Parathyroid adenoma (tissue), 2 donors: ENCODE data around the gene CDK3.

Source experiments
- H2AFZ ChIP-seq: fragments of 300-600 bp; sonication (generic); one replicate; pipeline ENCODE4 v1.7.0; 2017; ENCODE audit warnings: antibody characterized with exemption, mild to moderate bottlenecking
- H3K27ac ChIP-seq: fragments of 300-600 bp; sonication (generic); one replicate; pipeline ENCODE4 v1.7.0; 2017
- H3K27me3 ChIP-seq: fragments of 300-600 bp; sonication (generic); one replicate; pipeline ENCODE4 v1.7.0; 2017; ENCODE audit warnings: low read length; ENCODE audit not compliant: control insufficient read depth, insufficient read depth
- H3K36me3 ChIP-seq: fragments of 300-600 bp; sonication (generic); one replicate; pipeline ENCODE4 v1.7.0; 2017; ENCODE audit warnings: low read length; ENCODE audit not compliant: control insufficient read depth, insufficient read depth
- H3K4me1 ChIP-seq: fragments of 300-600 bp; sonication (generic); one replicate; pipeline ENCODE4 v1.7.0; 2017; ENCODE audit warnings: control low read depth
- H3K4me2 ChIP-seq: fragments of 300-600 bp; sonication (generic); one replicate; pipeline ENCODE4 v1.7.0; 2017; ENCODE audit warnings: low read length
- H3K4me3 ChIP-seq: fragments of 300-600 bp; sonication (generic); one replicate; pipeline ENCODE4 v1.7.0; 2017; ENCODE audit warnings: low read depth, low read length
- H3K79me2 ChIP-seq: fragments of 300-600 bp; sonication (generic); one replicate; pipeline ENCODE4 v1.7.0; 2017; ENCODE audit warnings: control low read depth
- H3K9ac ChIP-seq: fragments of 300-600 bp; sonication (generic); one replicate; pipeline ENCODE4 v1.7.0; 2017; ENCODE audit warnings: mild to moderate bottlenecking
- H3K9me3 ChIP-seq: fragments of 300-600 bp; sonication (generic); one replicate; pipeline ENCODE4 v1.7.0; 2017; ENCODE audit warnings: low read length; ENCODE audit not compliant: control insufficient read depth
- CTCF ChIP-seq: fragments of 300-600 bp; sonication (generic); IDR thresholded peaks from one replicate; pipeline ENCODE4 v1.7.0; 2017; ENCODE audit warnings: antibody characterized with exemption, mild to moderate bottlenecking
- donor health status: primary hyperparathyroidism.

Gene CDK3

GRCh38 chr17:76005263-76006149, 4.9 kb downstream of the CDK3 start:
- Histone ChIP-seq H3K27ac (no peak overlapping the region), H3K4me3 (no peak overlapping the region), H3K79me2 (no peaks in the 10 kb centered on the region), H3K4me2 (no peak overlapping the region), H3K36me3 (no peaks in the 10 kb centered on the region), H2AFZ (no peak overlapping the region), H3K9ac (no peak overlapping the region), H3K9me3 (no peaks in the 10 kb centered on the region), H3K27me3 (no peaks in the 10 kb centered on the region), H3K4me1 (no peaks in the 10 kb centered on the region)
- TF ChIP-seq CTCF, result peak; percentile 69

- no peak for TF ChIP-seq CTCF
- Histone ChIP-seq H3K9ac (no peak overlapping the region), H3K36me3 (no peaks in the 10 kb centered on the region), H3K27ac (no peak overlapping the region), H3K79me2 (no peaks in the 10 kb centered on the region), H3K9me3 (no peaks in the 10 kb centered on the region), H3K27me3 (no peaks in the 10 kb centered on the region), H3K4me1 (no peaks in the 10 kb centered on the region), H2AFZ (no peak overlapping the region), H3K4me3 (no peak overlapping the region), H3K4me2 (no peak overlapping the region)
Observed at GRCh38 chr17:76007131-76007849, 6.6 kb downstream of the CDK3 start.

GRCh38 chr17:76007850-76008165, 7.2 kb downstream of the CDK3 start:
- Histone ChIP-seq H3K4me1 (no peaks in the 10 kb centered on the region), H3K4me3 (no peak overlapping the region), H3K27ac (no peak overlapping the region), H3K36me3 (no peaks in the 10 kb centered on the region), H3K79me2 (no peaks in the 10 kb centered on the region), H3K27me3 (no peaks in the 10 kb centered on the region), H3K9ac (no peak overlapping the region), H3K9me3 (no peaks in the 10 kb centered on the region), H2AFZ (no peak overlapping the region), H3K4me2 (no peak overlapping the region)
- no peak for TF ChIP-seq CTCF

GRCh38 chr17:76008208-76008607, 7.6 kb downstream of the CDK3 start:
- H3K27me3 ChIP-seq, result no peaks in the 10 kb centered on the region
- no peak overlapping the region for H3K9ac ChIP-seq
- H3K9me3 ChIP-seq, result no peaks in the 10 kb centered on the region
- H3K4me2 ChIP-seq, result no peak overlapping the region
- no peaks in the 10 kb centered on the region for H3K4me1 ChIP-seq
- no peak overlapping the region for H3K4me3 ChIP-seq
- no peak overlapping the region for H2AFZ ChIP-seq
- H3K27ac ChIP-seq, result no peak overlapping the region
- H3K36me3 ChIP-seq, result no peaks in the 10 kb centered on the region
- TF ChIP-seq CTCF, result no peak
- no peaks in the 10 kb centered on the region for H3K79me2 ChIP-seq
